Endodermal cell (in vitro differentiated cells): Measurements from ENCODE around the gene C17orf50. TPM values are rescaled to one million over a fixed set of nuclear protein-coding genes. Genes with fewer than 3 reads are reported as not detected.

Source experiments
- DNase-seq: peaks from one replicate; pipeline ENCODE4 v3.0.0-alpha.2; 2017
- H3K27ac ChIP-seq: 2 replicates; pipeline ENCODE4 v1.5.1; 2013; ENCODE audit warnings: mild to moderate bottlenecking, low read depth, low read length, moderate library complexity
- H3K27me3 ChIP-seq: 2 replicates; pipeline ENCODE4 v1.6.1; 2013; ENCODE audit warnings: mild to moderate bottlenecking, low read length, moderate library complexity; ENCODE audit not compliant: insufficient read depth, control insufficient read depth, poor library complexity, severe bottlenecking
- H3K36me3 ChIP-seq: 2 replicates; pipeline ENCODE4 v1.7.0; 2013; ENCODE audit warnings: mild to moderate bottlenecking, low read length, moderate library complexity; ENCODE audit not compliant: control insufficient read depth, insufficient read depth
- H3K4me1 ChIP-seq: one replicate; pipeline ENCODE4 v1.7.0; 2013; ENCODE audit warnings: low read length; ENCODE audit not compliant: control insufficient read depth, insufficient read depth
- H3K4me3 ChIP-seq: 2 replicates; pipeline ENCODE4 v1.5.1; 2013; ENCODE audit warnings: mild to moderate bottlenecking, low read length, moderate library complexity
- H3K9ac ChIP-seq: 2 replicates; pipeline ENCODE4 v1.6.1; 2013; ENCODE audit warnings: mild to moderate bottlenecking, low read length, moderate library complexity; ENCODE audit not compliant: poor library complexity, severe bottlenecking; ENCODE audit errors: extremely low read depth
- H3K9me3 ChIP-seq: 2 replicates; pipeline ENCODE4 v1.6.1; 2013; ENCODE audit warnings: mild to moderate bottlenecking, low read length, moderate library complexity; ENCODE audit not compliant: control insufficient read depth
- H3K27ac Mint-ChIP-seq: 2 replicates; pipeline ENCODE4 v1.8.0; 2020; ENCODE audit warnings: mixed read lengths
- H3K27me3 Mint-ChIP-seq: 2 replicates; pipeline ENCODE4 v1.8.0; 2021; ENCODE audit warnings: mild to moderate bottlenecking, mixed read lengths; ENCODE audit not compliant: insufficient read depth
- H3K36me3 Mint-ChIP-seq: 2 replicates; pipeline ENCODE4 v1.8.0; 2020; ENCODE audit warnings: low read depth, mixed read lengths
- H3K4me1 Mint-ChIP-seq: 2 replicates; pipeline ENCODE4 v1.8.0; 2020; ENCODE audit warnings: mixed read lengths
- H3K4me3 Mint-ChIP-seq: 2 replicates; pipeline ENCODE4 v1.8.0; 2020; ENCODE audit warnings: mild to moderate bottlenecking, moderate library complexity, mixed read lengths
- H3K9me3 Mint-ChIP-seq: 2 replicates; pipeline ENCODE4 v1.8.0; 2020; ENCODE audit warnings: mild to moderate bottlenecking, mixed read lengths
- CTCF ChIP-seq: fragments of 200-600 bp; sonication (generic); conservative IDR thresholded peaks from 2 replicates; pipeline ENCODE4 v1.5.0; 2021; ENCODE audit warnings: antibody characterized with exemption, mild to moderate bottlenecking
- WGBS, 2 experiments: methylation state at CpG; one replicate each; pipeline versions ENCODE4 v1.1.5 to v1.1.7; 2013; ENCODE audit warnings: missing lambda C conversion rate in 2 of 2, mixed read lengths in 1 of 2; ENCODE audit not compliant: insufficient coverage in 1 of 2, insufficient read length in 1 of 2; 5-methylcytosine and 5-hydroxymethylcytosine counted together
- total RNA-seq, 2 donors: library from RNA; stranded (reverse); fragmentation: NEBNext Ultra II Directional in 1 of 2; extraction: Animal tissue kit (Norgen Biotek cat#: 25700) in 1 of 2; gene quantifications; 2 replicates in 1 of 2; 3 replicates in 1 of 2; pipeline ENCODE4 v1.2.1, GENCODE V29; 2021

Gene C17orf50
- total RNA-seq, 2 donors from 2014 or later, result not detected

GRCh38 chr17:35726953-35727460 lies 33.7 kb upstream of the C17orf50 start:
- 83 to 88% methylated on average over 4 to 5 of the region's 5 CpGs for WGBS, 2 experiments
- H3K27ac ChIP-seq, result peak overlapping the region; percentile 21

GRCh38 chr17:35727635-35728034 lies 33.1 kb upstream of the C17orf50 start:
- H3K9me3 ChIP-seq, result no peaks in the 10 kb centered on the region
- H3K9me3 Mint-ChIP-seq, result no peaks in the 10 kb centered on the region
- H3K4me1 Mint-ChIP-seq, result peaks cover 57% of the 10 kb centered on the region
- H3K9ac ChIP-seq, result no peak overlapping the region
- no peak overlapping the region for H3K4me3 Mint-ChIP-seq
- H3K27ac Mint-ChIP-seq, result no peak overlapping the region
- H3K4me3 ChIP-seq, result no peak overlapping the region
- H3K36me3 ChIP-seq, result peaks cover 45% of the 10 kb centered on the region
- peaks cover 27% of the 10 kb centered on the region for H3K36me3 Mint-ChIP-seq
- TF ChIP-seq CTCF, result peak; percentile 27
- DNase-seq, result peak; percentile 52
- H3K4me1 ChIP-seq, result peaks cover 34% of the 10 kb centered on the region
- peaks cover 4% of the 10 kb centered on the region for H3K27me3 Mint-ChIP-seq
- H3K27me3 ChIP-seq, result no peaks in the 10 kb centered on the region
- H3K27ac ChIP-seq, result no peak overlapping the region
- 92 to 94% methylated on average over 5 of the region's 5 CpGs for WGBS, 2 experiments

More at GRCh38 chr17:35726953-35727460, 33.7 kb upstream of the C17orf50 start:
- peaks cover 27% of the 10 kb centered on the region for H3K36me3 Mint-ChIP-seq
- Histone ChIP-seq H3K27me3 (no peaks in the 10 kb centered on the region), H3K36me3 (peaks cover 46% of the 10 kb centered on the region), H3K4me1 (peaks cover 34% of the 10 kb centered on the region), H3K9ac (no peak overlapping the region), H3K4me3 (no peak overlapping the region), H3K9me3 (no peaks in the 10 kb centered on the region)
- no peak overlapping the region for H3K4me3 Mint-ChIP-seq
- peaks cover 57% of the 10 kb centered on the region for H3K4me1 Mint-ChIP-seq
- no peak overlapping the region for H3K27ac Mint-ChIP-seq
- no peak for DNase-seq
- H3K27me3 Mint-ChIP-seq, result no peaks in the 10 kb centered on the region
- no peaks in the 10 kb centered on the region for H3K9me3 Mint-ChIP-seq
- no peak for TF ChIP-seq CTCF

- H3K9me3 ChIP-seq, result no peaks in the 10 kb centered on the region
- H3K4me3 ChIP-seq, result no peak overlapping the region
- TF ChIP-seq CTCF, result no peak
- peaks cover 34% of the 10 kb centered on the region for H3K4me1 ChIP-seq
- no peak overlapping the region for H3K27ac ChIP-seq
- 88 to 100% methylated on average over 2 to 3 of the region's 3 CpGs for WGBS, 2 experiments
- no peaks in the 10 kb centered on the region for H3K9me3 Mint-ChIP-seq
- H3K36me3 ChIP-seq, result peaks cover 40% of the 10 kb centered on the region
- peak overlapping the region; percentile 29 for H3K4me3 Mint-ChIP-seq
- H3K4me1 Mint-ChIP-seq, result peaks cover 57% of the 10 kb centered on the region
- H3K36me3 Mint-ChIP-seq, result peaks cover 23% of the 10 kb centered on the region
- DNase-seq, result peak; percentile 57
- H3K9ac ChIP-seq, result no peak overlapping the region
- H3K27ac Mint-ChIP-seq, result peak overlapping the region; percentile 32
- H3K27me3 Mint-ChIP-seq, result peaks cover 11% of the 10 kb centered on the region
- no peaks in the 10 kb centered on the region for H3K27me3 ChIP-seq
Observed at GRCh38 chr17:35728551-35728950, 32.1 kb upstream of the C17orf50 start.
